GM12878 (cell line): ENCODE measurements around the gene GALNTL6. TPM values are rescaled to one million over a fixed set of nuclear protein-coding genes. Genes with fewer than 3 reads are reported as not detected.

ENCODE experiments used
- ATAC-seq: fragments of 200-7000 bp; cut with Tn5 transposase; 3 replicates; pipeline ENCODE4 v1.9.1; 2020; ENCODE audit warnings: mild to moderate bottlenecking, moderate library complexity
- BruUV-seq: library from RNA; stranded (reverse); fragments of 400-500 nt; replicated peaks from 2 replicates; lab custom pipeline; 2021; lab: Mats Ljungman, UMichigan
- CTCF ChIA-PET: fragments of 300-600 bp; sonication (Branson Sonifier 250); formaldehyde crosslinking; extraction: SDS; loops from one replicate; lab custom pipeline; 2021; ENCODE audit warnings: inconsistent platforms; lab: Yijun Ruan, JAX
- POLR2A ChIA-PET: fragments of 350-600 bp; formaldehyde crosslinking; extraction: SDS; loops from one replicate; lab custom pipeline; 2021; ENCODE audit warnings: inconsistent platforms; lab: Charles Lee
- RAD21 ChIA-PET: fragments of 300-600 bp; sonication (Branson Sonifier 250); formaldehyde crosslinking; loops from one replicate; lab custom pipeline; 2023; ENCODE audit warnings: antibody characterized with exemption; ENCODE audit not compliant: unreplicated experiment; lab: Charles Lee
- SMC1A ChIA-PET: fragments of 300-600 bp; sonication (Branson Sonifier 250); formaldehyde crosslinking; loops from one replicate; lab custom pipeline; 2023; ENCODE audit not compliant: unreplicated experiment, uncharacterized antibody; lab: Charles Lee
- DNase-seq: peaks from one replicate; pipeline ENCODE4 v3.0.0-alpha.2; 2011; ENCODE audit warnings: low read depth, low spot score
- FAIRE-seq: peaks from 3 replicates; lab custom pipeline; 2011; peaks lifted over from hg19 to GRCh38; lab: Jason Lieb, UNC
- H2AFZ ChIP-seq: 2 replicates; pipeline ENCODE4 v1.6.0; 2011; ENCODE audit warnings: low read depth, low read length, control low read depth; ENCODE audit not compliant: control insufficient read depth
- H3K27ac ChIP-seq: 2 replicates; pipeline ENCODE4 v1.5.1; 2011; ENCODE audit warnings: control low read depth; ENCODE audit not compliant: control insufficient read depth, insufficient read depth
- H3K27me3 ChIP-seq, 2 experiments: replicated peaks in 1 of 2; 2 replicates each; pipeline versions ENCODE4 v1.6.0 to v1.6.1; 2011; ENCODE audit warnings: low read length in 1 of 2; ENCODE audit not compliant: control insufficient read depth in 2 of 2, insufficient read depth in 2 of 2
- H3K36me3 ChIP-seq, 2 experiments: 2 replicates each; pipeline ENCODE4 v1.5.1; 2011; ENCODE audit warnings: low read length in 1 of 2; ENCODE audit not compliant: control insufficient read depth in 2 of 2, insufficient read depth in 2 of 2
- H3K4me1 ChIP-seq: 2 replicates; pipeline ENCODE4 v1.6.1; 2011; ENCODE audit warnings: mild to moderate bottlenecking, low read length, moderate library complexity, mixed read lengths; ENCODE audit not compliant: control insufficient read depth, insufficient read depth
- H3K4me2 ChIP-seq: 2 replicates; pipeline ENCODE4 v1.6.0; 2011; ENCODE audit warnings: control low read depth; ENCODE audit not compliant: control insufficient read depth, insufficient read depth
- H3K4me3 ChIP-seq: fragments of 200-600 bp; sonication (generic); 2 replicates; pipeline ENCODE4 v1.5.1; 2016
- H3K79me2 ChIP-seq: 2 replicates; pipeline ENCODE4 v1.6.0; 2011; ENCODE audit warnings: low read length; ENCODE audit not compliant: control insufficient read depth, insufficient read depth
- H3K9ac ChIP-seq: 2 replicates; pipeline ENCODE4 v1.8.0; 2011; ENCODE audit warnings: low read length, control low read depth, mixed read lengths; ENCODE audit not compliant: control insufficient read depth, insufficient read depth
- H3K9me3 ChIP-seq: replicated peaks from 3 replicates; pipeline ENCODE4 v1.5.1; 2011; ENCODE audit warnings: mild to moderate bottlenecking, low read length; ENCODE audit not compliant: control insufficient read depth, insufficient read depth
- H4K20me1 ChIP-seq: 2 replicates; pipeline ENCODE4 v1.6.0; 2011; ENCODE audit not compliant: control insufficient read depth, insufficient read depth
- CBX3 ChIP-seq: fragments of 200-600 bp; sonication (generic); IDR thresholded peaks from 2 replicates; pipeline ENCODE4 v1.6.1; 2016; ENCODE audit warnings: low read depth, borderline replicate concordance
- KDM1A ChIP-seq: fragments of 200-600 bp; sonication (generic); IDR thresholded peaks from 2 replicates; pipeline ENCODE4 v1.6.1; 2016; ENCODE audit warnings: borderline replicate concordance
- NR2F1 ChIP-seq: fragments of 450-650 bp; conservative IDR thresholded peaks from 2 replicates; pipeline ENCODE4 v1.6.1; 2017; ENCODE audit warnings: mild to moderate bottlenecking
- SREBF1 ChIP-seq: IDR thresholded peaks from 2 replicates; pipeline ENCODE4 v1.6.1; 2012; ENCODE audit warnings: mild to moderate bottlenecking, low read length
- YY1 ChIP-seq: IDR thresholded peaks from 2 replicates; pipeline ENCODE4 v1.6.1; 2011; ENCODE audit warnings: low read depth, mild to moderate bottlenecking, low read length
- ZNF217 ChIP-seq: fragments of 450-650 bp; IDR thresholded peaks from 2 replicates; pipeline ENCODE4 v1.6.1; 2017; ENCODE audit warnings: antibody characterized with exemption, mild to moderate bottlenecking
- ZNF274 ChIP-seq: IDR thresholded peaks from one replicate; pipeline ENCODE4 v1.8.0; 2011; ENCODE audit not compliant: insufficient read length, insufficient read depth
- WGBS: methylation state at CpG from one replicate; pipeline ENCODE4 v1.1.6; 2016; ENCODE audit warnings: low lambda C conversion rate; ENCODE audit not compliant: insufficient replicate concordance, insufficient coverage; ENCODE audit errors: missing lambda C conversion rate; 5-methylcytosine and 5-hydroxymethylcytosine counted together
- in situ Hi-C: fragments of 300-500 bp; cut with MboI; formaldehyde crosslinking; loops from 9 replicates; pipeline ENCODE4 v1.14.3; 2018; ENCODE audit warnings: mixed read lengths
- intact Hi-C: fragments of 100-400 bp; cut with micrococcal nuclease; formaldehyde crosslinking; loops from one replicate; pipeline ENCODE4 v1.14.2; 2022; ENCODE audit not compliant: unreplicated experiment
- polyA plus RNA-seq, 11 experiments: library from polyadenylated mRNA; depleted of rRNA in 4 of 11; unstranded in 6 of 11; stranded (reverse) in 5 of 11; fragments of >200 nt; fragmentation: Nextera tagmentation in 4 of 11; fragmentation: Illumina TruSeq in 1 of 11; extraction: Ambion mirVana in 4 of 11; extraction: Trizol in 1 of 11; gene quantifications; 1 replicate in 1 of 11; 2 replicates in 10 of 11; pipeline versions ENCODE4 v1.2.1 to v1.2.3, GENCODE V29; 2011 to 2016; ENCODE audit warnings: inconsistent platforms in 2 of 11, missing spikeins in 2 of 11, low read depth in 1 of 11
- total RNA-seq, 4 experiments: library from RNA; depleted of rRNA in 3 of 4; stranded (reverse); fragments of >200 nt in 3 of 4; fragmentation: Illumina TruSeq in 1 of 4; extraction: Trizol in 1 of 4; gene quantifications; 2 replicates each; pipeline versions ENCODE4 v1.2.1 to v1.2.3, GENCODE V29; 2013 to 2021
- TF ChIP-seq, protein P1 (sequence below): fragments of 450-650 bp; formaldehyde crosslinking; IDR thresholded peaks from 2 replicates; pipeline ENCODE4 v1.4.0; 2020; ENCODE audit warnings: mild to moderate bottlenecking, moderate library complexity

GALNTL6 gene
- total and polyA plus RNA-seq, 10 of the 15 experiments (the other 5 are each of a cell fraction or from before 2014, with no cell fraction given), result 0.01 to 0.29 TPM; not detected in 8

DNA sequence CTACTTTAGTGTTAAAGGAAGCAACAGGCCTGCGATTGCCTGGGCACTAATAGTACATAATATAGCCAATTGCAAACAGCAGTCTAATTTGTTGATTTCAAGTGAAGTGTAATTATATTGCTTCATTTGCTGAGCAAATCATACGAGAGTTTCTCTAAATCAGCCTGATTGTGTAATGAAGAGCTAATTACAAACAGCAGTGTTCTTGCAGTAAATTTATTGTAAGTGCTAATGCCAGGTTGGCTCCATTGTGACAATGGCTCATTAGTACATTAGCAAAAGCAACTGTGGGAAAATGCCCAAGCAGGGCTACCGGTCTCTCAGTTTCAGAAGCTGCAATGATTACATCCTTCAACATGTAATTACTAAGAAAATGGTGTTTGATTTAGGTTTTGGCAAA is 591.5 kb downstream of the GALNTL6 start:
- ATAC-seq (no peak), DNase-seq (no peak), FAIRE-seq (no peak)
- ChIA-PET RAD21 (no interaction called here), SMC1A (no interaction called here), CTCF (interaction anchor here (1.3 kb wide), 1 partner anchor 11 kb away, joined by 3 read pairs; no protein-coding TSS in a partner anchor)
- Histone ChIP-seq H3K4me3 (no peak overlapping the region), H3K4me1 (no peaks in the 10 kb centered on the region), H3K79me2 (no peaks in the 10 kb centered on the region), H3K9ac (no peak overlapping the region), H4K20me1 (no peaks in the 10 kb centered on the region)
- intact Hi-C loops, result no loop called here
- TF ChIP-seq CBX3, result no peak
- TF ChIP-seq KDM1A, result no peak
- TF ChIP-seq, protein P1, sequence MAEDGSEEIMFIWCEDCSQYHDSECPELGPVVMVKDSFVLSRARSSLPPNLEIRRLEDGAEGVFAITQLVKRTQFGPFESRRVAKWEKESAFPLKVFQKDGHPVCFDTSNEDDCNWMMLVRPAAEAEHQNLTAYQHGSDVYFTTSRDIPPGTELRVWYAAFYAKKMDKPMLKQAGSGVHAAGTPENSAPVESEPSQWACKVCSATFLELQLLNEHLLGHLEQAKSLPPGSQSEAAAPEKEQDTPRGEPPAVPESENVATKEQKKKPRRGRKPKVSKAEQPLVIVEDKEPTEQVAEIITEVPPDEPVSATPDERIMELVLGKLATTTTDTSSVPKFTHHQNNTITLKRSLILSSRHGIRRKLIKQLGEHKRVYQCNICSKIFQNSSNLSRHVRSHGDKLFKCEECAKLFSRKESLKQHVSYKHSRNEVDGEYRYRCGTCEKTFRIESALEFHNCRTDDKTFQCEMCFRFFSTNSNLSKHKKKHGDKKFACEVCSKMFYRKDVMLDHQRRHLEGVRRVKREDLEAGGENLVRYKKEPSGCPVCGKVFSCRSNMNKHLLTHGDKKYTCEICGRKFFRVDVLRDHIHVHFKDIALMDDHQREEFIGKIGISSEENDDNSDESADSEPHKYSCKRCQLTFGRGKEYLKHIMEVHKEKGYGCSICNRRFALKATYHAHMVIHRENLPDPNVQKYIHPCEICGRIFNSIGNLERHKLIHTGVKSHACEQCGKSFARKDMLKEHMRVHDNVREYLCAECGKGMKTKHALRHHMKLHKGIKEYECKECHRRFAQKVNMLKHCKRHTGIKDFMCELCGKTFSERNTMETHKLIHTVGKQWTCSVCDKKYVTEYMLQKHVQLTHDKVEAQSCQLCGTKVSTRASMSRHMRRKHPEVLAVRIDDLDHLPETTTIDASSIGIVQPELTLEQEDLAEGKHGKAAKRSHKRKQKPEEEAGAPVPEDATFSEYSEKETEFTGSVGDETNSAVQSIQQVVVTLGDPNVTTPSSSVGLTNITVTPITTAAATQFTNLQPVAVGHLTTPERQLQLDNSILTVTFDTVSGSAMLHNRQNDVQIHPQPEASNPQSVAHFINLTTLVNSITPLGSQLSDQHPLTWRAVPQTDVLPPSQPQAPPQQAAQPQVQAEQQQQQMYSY, result no peak
- no peak for TF ChIP-seq ZNF274
- TF ChIP-seq ZNF217, result no peak
- TF ChIP-seq NR2F1, result no peak
- no peak for TF ChIP-seq YY1
- TF ChIP-seq SREBF1, result no peak
- TF ChIP-seq, all 136 proteins: peak for 0
- H2AFZ ChIP-seq, result no peak overlapping the region
- 10% methylated on average over 3 of the region's 3 CpGs for WGBS
- BruUV-seq, result no TSS peak
- H3K27ac ChIP-seq, result no peak overlapping the region
- no peaks in the 10 kb centered on the region for H3K9me3 ChIP-seq
- H3K27me3 ChIP-seq, result no peaks in the 10 kb centered on the region
- POLR2A ChIA-PET, result no interaction called here
- in situ Hi-C loops, result no loop called here
- no peaks in the 10 kb centered on the region for H3K36me3 ChIP-seq
- no peak overlapping the region for H3K4me2 ChIP-seq
